Panc1 (cell line): ENCODE measurements around the gene EFNA1. TPM values are rescaled to one million over a fixed set of nuclear protein-coding genes. Genes with fewer than 3 reads are reported as not detected.
A peak's percentile ranks its signal among the peaks of the same experiment; 100 is the strongest.

Experiments used
- ATAC-seq: fragments of 200-7000 bp; cut with Tn5 transposase; 2 replicates; pipeline ENCODE4 v1.9.1; 2020; ENCODE audit warnings: mild to moderate bottlenecking, moderate library complexity
- Bru-seq: library from RNA; stranded (reverse); fragments of 400-500 nt; gene quantifications from one replicate; lab custom pipeline; 2021; lab: Mats Ljungman, UMichigan
- BruChase-seq, 2 experiments: library from RNA; stranded (reverse); fragments of 400-500 nt; gene quantifications; one replicate each; lab custom pipeline; 2021; lab: Mats Ljungman, UMichigan
- BruUV-seq: library from RNA; stranded (reverse); fragments of 400-500 nt; replicated peaks from 2 replicates; lab custom pipeline; 2021; lab: Mats Ljungman, UMichigan
- CTCF ChIA-PET: fragments of 300-600 bp; sonication (Branson Sonifier 250); formaldehyde crosslinking; loops from one replicate; lab custom pipeline; 2022; ENCODE audit warnings: antibody characterized with exemption; lab: Charles Lee
- POLR2A ChIA-PET: fragments of 300-600 bp; sonication (Branson Sonifier 250); formaldehyde crosslinking; loops from one replicate; lab custom pipeline; 2022; ENCODE audit warnings: antibody characterized with exemption; lab: Charles Lee
- DNase-seq: peaks from one replicate; pipeline ENCODE4 v3.0.0-alpha.2; 2010; ENCODE audit warnings: low read depth, low spot score
- H3K27ac ChIP-seq: 2 replicates; pipeline ENCODE4 v1.5.1; 2011; ENCODE audit warnings: mild to moderate bottlenecking, low read length, inconsistent platforms
- H3K27me3 ChIP-seq: fragments of 200-500 bp; sonication (Bioruptor generic); 2 replicates; pipeline ENCODE4 v1.6.0; 2014; ENCODE audit warnings: low read length, inconsistent platforms; ENCODE audit not compliant: control insufficient read depth, insufficient read depth
- H3K36me3 ChIP-seq: fragments of 200-500 bp; sonication (Bioruptor generic); 2 replicates; pipeline ENCODE4 v1.5.1; 2014; ENCODE audit warnings: inconsistent platforms, mild to moderate bottlenecking, low read length, moderate library complexity; ENCODE audit not compliant: control insufficient read depth, insufficient read depth
- H3K4me1 ChIP-seq: 2 replicates; pipeline ENCODE4 v1.5.1; 2011; ENCODE audit warnings: inconsistent platforms, mild to moderate bottlenecking, low read length, moderate library complexity; ENCODE audit not compliant: control insufficient read depth, insufficient read depth
- H3K4me3 ChIP-seq, 2 experiments: 2 replicates each; pipeline ENCODE4 v1.5.1; 2011 to 2012; ENCODE audit warnings: low read depth in 2 of 2, low read length in 2 of 2, mild to moderate bottlenecking in 2 of 2, inconsistent platforms in 1 of 2, moderate library complexity in 1 of 2
- H3K9me3 ChIP-seq: fragments of 200-500 bp; sonication (Bioruptor generic); 2 replicates; pipeline ENCODE4 v1.5.1; 2014; ENCODE audit warnings: low read depth, mild to moderate bottlenecking, inconsistent platforms, low read length, moderate library complexity; ENCODE audit not compliant: control insufficient read depth, insufficient read depth
- CTCF ChIP-seq: fragments of 450-650 bp; IDR thresholded peaks from 2 replicates; pipeline ENCODE4 v1.5.1; 2017; ENCODE audit warnings: mild to moderate bottlenecking
- POLR2AphosphoS5 ChIP-seq: IDR thresholded peaks from 2 replicates; pipeline ENCODE4 v1.6.1; 2012; ENCODE audit warnings: mild to moderate bottlenecking, low read depth, low read length, moderate library complexity
- REST ChIP-seq, 2 experiments: IDR thresholded peaks; 2 replicates each; pipeline ENCODE4 v1.6.1; 2011 to 2012; ENCODE audit warnings: low read depth in 2 of 2, control low read depth in 1 of 2, low read length in 1 of 2, mild to moderate bottlenecking in 1 of 2, moderate library complexity in 1 of 2; ENCODE audit not compliant: insufficient read depth in 1 of 2
- SIN3A ChIP-seq: IDR thresholded peaks from 2 replicates; pipeline ENCODE4 v1.6.1; 2012; ENCODE audit warnings: low read depth, mild to moderate bottlenecking, low read length, moderate library complexity, borderline replicate concordance; ENCODE audit not compliant: insufficient read depth
- TCF7L2 ChIP-seq: IDR thresholded peaks from 2 replicates; pipeline ENCODE4 v1.6.1; 2011; ENCODE audit warnings: mild to moderate bottlenecking, low read depth, low read length, inconsistent platforms
- in situ Hi-C: cut with HindIII; loops from 2 replicates; pipeline ENCODE4 v1.10.0; 2016; ENCODE audit warnings: low sequenced_read_pairs, low pct_unique_long_range_greater_than_20kb
- intact Hi-C: fragments of 100-400 bp; cut with micrococcal nuclease; formaldehyde crosslinking; loops from one replicate; pipeline ENCODE4 v1.10.0; 2022; ENCODE audit not compliant: unreplicated experiment
- long read RNA-seq: library from polyadenylated mRNA; unstranded; transcript quantifications from one replicate; pipeline ENCODE4 v2.0.0, GENCODE V29; 2021; ENCODE audit not compliant: unreplicated experiment
- polyA plus RNA-seq: library from polyadenylated mRNA; unstranded; fragments of >200 nt; gene quantifications from one replicate; pipeline ENCODE4 v1.2.1, GENCODE V29; 2012; ENCODE audit warnings: missing spikeins; ENCODE audit not compliant: insufficient read length
- total RNA-seq: library from RNA; stranded (reverse); gene quantifications from one replicate; pipeline ENCODE4 v1.2.1, GENCODE V29; 2021; ENCODE audit not compliant: unreplicated experiment

EFNA1 gene
- total RNA-seq (23.8 TPM), Bru-seq, nascent RNA (percentile 71 among the genes with signal in this experiment), BruChase-seq, experiment 1, labeled RNA remaining after a 2-hour chase (percentile 65 among the genes with signal in this experiment), BruChase-seq, experiment 2, labeled RNA remaining after a 6-hour chase (percentile 56 among the genes with signal in this experiment)
- 37.9 TPM for polyA plus RNA-seq
- long read RNA-seq, transcript EFNA1-202 (5 exons, 1,926 nt), result major isoform, 33 of 45 reads
- long read RNA-seq, partial matches to known transcripts, result 8 of 45 reads
- long read RNA-seq, other reads (novel, unspliced or antisense), result 1 of 45 reads

- in situ Hi-C loops (no loop called here), intact Hi-C loops (loop anchor here (5.0 kb wide), 1 partner anchor 35 kb away; no protein-coding TSS in a partner anchor)
- BruUV-seq, result no TSS peak
- H3K27ac ChIP-seq, result peak within 1 kb of the TSS; percentile 92
- ChIA-PET POLR2A (interaction anchor here (0.6 kb wide), 1 partner anchor 10 kb away, joined by 3 read pairs; no protein-coding TSS in a partner anchor), CTCF (interaction anchor here (0.6 kb wide), 1 partner anchor 458 kb away, joined by 3 read pairs; no protein-coding TSS in a partner anchor)
- H3K36me3 ChIP-seq, result peaks cover 3% of the 10 kb centered on the region; the same call in 1 of the 2 replicates
- DNase-seq (no peak), ATAC-seq (peak; percentile 71)
- no peak for TF ChIP-seq TCF7L2
- TF ChIP-seq SIN3A, result peak; percentile 49; the same call in 1 of the 2 replicates
- peak; percentile 52 for TF ChIP-seq POLR2AphosphoS5
- no peak for TF ChIP-seq REST (IDR thresholded peaks at IDR 0.05; ENCODE audit: insufficient read depth in 1 of 2, low read depth in 2 of 2, low read length in 1 of 2)
- no peaks in the 10 kb centered on the region for H3K27me3 ChIP-seq
- no peaks in the 10 kb centered on the region for H3K9me3 ChIP-seq
- H3K4me1 ChIP-seq, result peaks cover 59% of the 10 kb centered on the region
- peak within 1 kb of the TSS; percentile 64 to 65 for H3K4me3 ChIP-seq
Measured at GRCh38 chr1:155127105-155127966, at the start of gene EFNA1. EFNA1 (plus strand) TSS chr1:155127876; CDS start chr1:155127978, 102 bp downstream.

DNA sequence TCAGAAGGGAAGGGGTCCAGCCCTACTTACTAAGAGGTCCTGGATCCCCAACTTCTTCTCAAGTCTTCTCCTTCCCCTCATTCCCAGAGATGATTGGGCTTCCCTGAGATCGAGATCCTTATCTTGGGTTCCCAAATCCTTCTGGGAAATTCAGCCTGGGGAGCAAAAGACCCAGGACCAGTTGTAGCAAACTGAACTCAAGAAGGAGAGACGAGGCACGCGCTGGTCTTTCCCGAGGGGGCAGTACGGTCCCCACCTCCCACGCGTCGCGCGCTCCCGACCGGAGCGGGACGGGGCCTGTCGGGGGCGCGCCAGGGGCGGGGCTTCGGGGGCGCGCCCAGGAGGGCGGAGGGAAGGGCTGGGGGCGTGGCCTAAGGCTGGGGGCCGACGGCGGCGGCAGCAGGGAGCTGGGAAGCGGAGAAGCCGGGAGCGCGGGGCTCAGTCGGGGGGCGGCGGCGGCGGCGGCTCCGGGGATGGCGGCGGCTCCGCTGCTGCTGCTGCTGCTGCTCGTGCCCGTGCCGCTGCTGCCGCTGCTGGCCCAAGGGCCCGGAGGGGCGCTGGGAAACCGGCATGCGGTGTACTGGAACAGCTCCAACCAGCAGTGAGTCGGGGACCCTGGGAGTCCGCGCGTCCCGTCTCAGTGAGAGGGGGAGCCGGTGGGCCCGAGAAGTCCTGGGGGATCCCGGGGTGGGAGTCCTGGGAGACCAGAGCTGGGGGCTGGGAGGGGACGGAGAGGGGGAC, 49.0 kb upstream of the EFNA1 start, which contains the start of gene EFNA3:
Gene EFNA3, plus strand, starts transcription at position 369 of the 741 bp plus-strand sequence. Its CDS starts 105 bp downstream, at position 474.
- peaks cover 10% of the 10 kb centered on the region for H3K4me1 ChIP-seq

More for the DNA sequence above, 49.0 kb upstream of the EFNA1 start, which contains the start of gene EFNA3:
- no peak for DNase-seq
- in situ Hi-C loops (no loop called here), intact Hi-C loops (no loop called here)
- H3K27ac ChIP-seq, result no peak within 1 kb of the TSS
- POLR2A ChIA-PET, result interaction anchor here (0.7 kb wide), 1 partner anchor 112 kb away, joined by 12 read pairs; no protein-coding TSS in a partner anchor
- ATAC-seq, result peak; percentile 64
- CTCF ChIA-PET, result no interaction called here
- H3K4me3 ChIP-seq, result peak within 1 kb of the TSS; percentile 33 to 53
- peaks cover 9% of the 10 kb centered on the region for H3K27me3 ChIP-seq
- BruUV-seq, result no TSS peak
- no peak for TF ChIP-seq POLR2AphosphoS5
- no peak for TF ChIP-seq SIN3A
- TF ChIP-seq TCF7L2, result no peak
- TF ChIP-seq REST (IDR thresholded peaks at IDR 0.05; ENCODE audit: insufficient read depth in 1 of 2, low read depth in 2 of 2, low read length in 1 of 2), result no peak
- TF ChIP-seq CTCF, result no peak
- H3K9me3 ChIP-seq, result no peaks in the 10 kb centered on the region
- H3K36me3 ChIP-seq, result no peaks in the 10 kb centered on the region; the same call in 1 of the 2 replicates
